GM23338 (cell line): ENCODE measurements around the gene MIER2. TPM values are rescaled to one million over a fixed set of nuclear protein-coding genes. Genes with fewer than 3 reads are reported as not detected.

Source experiments
- ATAC-seq: fragments of 200-7000 bp; cut with Tn5 transposase; 3 replicates; pipeline ENCODE4 v1.9.1; 2020
- DNase-seq: peaks from one replicate; pipeline ENCODE4 v3.0.0-alpha.2; 2015; ENCODE audit warnings: low spot score
- H2AFZ ChIP-seq: fragments of 200-600 bp; sonication (generic); 2 replicates; pipeline ENCODE4 v1.8.0; 2016; ENCODE audit warnings: antibody characterized with exemption, mild to moderate bottlenecking, moderate library complexity
- H3F3A ChIP-seq: fragments of 200-600 bp; sonication (generic); replicated peaks from 2 replicates; pipeline ENCODE4 v1.8.0; 2017; ENCODE audit warnings: antibody characterized with exemption, mixed run types, low read depth
- H3K27ac ChIP-seq: fragments of 200-600 bp; sonication (generic); 2 replicates; pipeline ENCODE4 v1.6.1; 2016; ENCODE audit warnings: low read depth
- H3K27me3 ChIP-seq: fragments of 200-600 bp; sonication (generic); 2 replicates; pipeline ENCODE4 v1.8.0; 2016; ENCODE audit warnings: mild to moderate bottlenecking, mixed run types, moderate library complexity; ENCODE audit not compliant: insufficient read depth
- H3K36me3 ChIP-seq: fragments of 200-600 bp; sonication (generic); 2 replicates; pipeline ENCODE4 v1.8.0; 2016; ENCODE audit warnings: mild to moderate bottlenecking; ENCODE audit not compliant: insufficient read depth
- H3K4me1 ChIP-seq: fragments of 200-600 bp; sonication (generic); 2 replicates; pipeline ENCODE4 v1.8.0; 2016; ENCODE audit warnings: mild to moderate bottlenecking, moderate library complexity; ENCODE audit not compliant: insufficient read depth
- H3K4me2 ChIP-seq: fragments of 200-600 bp; sonication (generic); 2 replicates; pipeline ENCODE4 v1.7.1; 2017; ENCODE audit warnings: mixed run types
- H3K4me3 ChIP-seq: fragments of 200-600 bp; sonication (generic); 2 replicates; pipeline ENCODE4 v1.6.1; 2016; ENCODE audit warnings: mixed run types
- H3K79me2 ChIP-seq: fragments of 200-600 bp; sonication (generic); replicated peaks from 2 replicates; pipeline ENCODE4 v1.8.0; 2017; ENCODE audit warnings: mild to moderate bottlenecking; ENCODE audit not compliant: insufficient read depth
- H3K9me2 ChIP-seq: fragments of 200-600 bp; sonication (generic); 2 replicates; pipeline ENCODE4 v1.8.0; 2017; ENCODE audit not compliant: insufficient read depth
- H4K20me1 ChIP-seq: fragments of 200-600 bp; sonication (generic); replicated peaks from 2 replicates; pipeline ENCODE4 v1.8.0; 2017; ENCODE audit warnings: mild to moderate bottlenecking; ENCODE audit not compliant: insufficient read depth
- H3K27ac Mint-ChIP-seq: 2 replicates; pipeline ENCODE4 v1.8.0; 2020; ENCODE audit warnings: inconsistent platforms, mild to moderate bottlenecking, moderate library complexity, mixed read lengths
- H3K27me3 Mint-ChIP-seq: 3 replicates; pipeline ENCODE4 v1.8.0; 2022; ENCODE audit warnings: low read depth, mild to moderate bottlenecking, moderate library complexity, mixed read lengths, inconsistent platforms; ENCODE audit not compliant: insufficient read depth, poor library complexity
- H3K36me3 Mint-ChIP-seq: 3 replicates; pipeline ENCODE4 v1.8.0; 2021; ENCODE audit warnings: low read depth, mild to moderate bottlenecking, inconsistent platforms, moderate library complexity, mixed read lengths
- H3K4me1 Mint-ChIP-seq: 3 replicates; pipeline ENCODE4 v1.8.0; 2020; ENCODE audit warnings: mild to moderate bottlenecking, inconsistent platforms, mixed read lengths
- H3K4me3 Mint-ChIP-seq: 3 replicates; pipeline ENCODE4 v1.8.0; 2021; ENCODE audit warnings: moderate library complexity, mild to moderate bottlenecking, inconsistent platforms, mixed read lengths
- H3K9me3 Mint-ChIP-seq: 3 replicates; pipeline ENCODE4 v1.8.0; 2020; ENCODE audit warnings: moderate library complexity, mild to moderate bottlenecking, inconsistent platforms, mixed read lengths
- CREB1 ChIP-seq: fragments of 250-450 bp; sonication (Bioruptor Pico); IDR thresholded peaks from 2 replicates; pipeline ENCODE4 v1.5.0; 2020; ENCODE audit warnings: low read depth, mild to moderate bottlenecking, moderate library complexity
- CTCF ChIP-seq, 2 experiments: fragments of 200-600 bp in 1 of 2; sonication (generic) in 1 of 2; conservative IDR thresholded peaks; 2 replicates each; pipeline versions ENCODE4 v1.5.1 to v1.6.1; 2016 to 2017; ENCODE audit warnings: antibody characterized with exemption in 2 of 2, low read depth in 2 of 2, mild to moderate bottlenecking in 2 of 2, moderate library complexity in 1 of 2
- ETS1 ChIP-seq: IDR thresholded peaks from 2 replicates; pipeline ENCODE4 v1.6.1; 2016; ENCODE audit warnings: antibody characterized with exemption
- EZH2phosphoT487 ChIP-seq: fragments of 200-600 bp; sonication (generic); IDR thresholded peaks from one replicate; pipeline ENCODE4 v1.8.1; 2018; ENCODE audit warnings: antibody characterized with exemption; ENCODE audit not compliant: unreplicated experiment
- JUNB ChIP-seq: IDR thresholded peaks from one replicate; pipeline ENCODE4 v1.6.1; 2016; ENCODE audit warnings: antibody characterized with exemption; ENCODE audit not compliant: unreplicated experiment
- NANOG ChIP-seq: IDR thresholded peaks from 2 replicates; pipeline ENCODE4 v1.6.1; 2016; ENCODE audit warnings: antibody characterized with exemption, borderline replicate concordance
- REST ChIP-seq: IDR thresholded peaks from one replicate; pipeline ENCODE4 v1.6.1; 2018; ENCODE audit warnings: antibody characterized with exemption; ENCODE audit not compliant: unreplicated experiment
- STAT1 ChIP-seq: IDR thresholded peaks from one replicate; pipeline ENCODE4 v1.6.1; 2016; ENCODE audit warnings: antibody characterized with exemption; ENCODE audit not compliant: unreplicated experiment
- ZNF114 ChIP-seq: fragments of 250-450 bp; sonication (Bioruptor Pico); IDR thresholded peaks from 2 replicates; pipeline ENCODE4 v1.5.0; 2020; ENCODE audit warnings: mild to moderate bottlenecking, moderate library complexity
- ZNF331 ChIP-seq: fragments of 250-450 bp; sonication (Bioruptor Pico); IDR thresholded peaks from 2 replicates; pipeline ENCODE4 v1.5.0; 2020; ENCODE audit warnings: low read depth, mild to moderate bottlenecking, moderate library complexity
- polyA plus RNA-seq: library from polyadenylated mRNA; unstranded; fragments of >200 nt; fragmentation: Nextera tagmentation; extraction: Ambion mirVana; gene quantifications from 2 replicates; pipeline ENCODE4 v1.2.1, GENCODE V29; 2016
- total RNA-seq: library from RNA; depleted of rRNA; stranded (reverse); fragments of >200 nt; shearing (Covaris generic); gene quantifications from 2 replicates; pipeline ENCODE4 v1.2.3, GENCODE V29; 2014

MIER2 gene
- total and polyA plus RNA-seq, 2 experiments from 2014 or later, result 30.2 to 37.9 TPM

DNA sequence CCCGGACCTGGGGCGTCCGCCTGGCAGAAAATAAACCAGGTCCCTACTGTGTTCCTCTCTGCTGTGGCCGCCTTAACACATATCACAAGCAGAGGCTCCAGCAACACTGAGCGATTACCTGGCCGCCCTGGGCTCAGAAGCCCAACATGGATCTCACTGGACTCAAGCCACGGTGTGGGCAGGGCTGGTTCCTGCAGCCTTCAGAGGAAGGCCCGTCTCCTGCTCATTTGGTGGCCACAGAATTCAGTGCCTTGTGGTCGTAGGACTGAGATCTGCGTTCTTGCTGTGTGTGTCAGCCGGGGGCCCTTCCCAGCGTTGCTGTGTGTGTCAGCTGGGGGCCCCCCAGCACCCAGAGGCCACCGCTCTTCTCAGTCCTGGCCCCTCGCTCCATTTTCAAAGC, 34.1 kb upstream of the MIER2 start:
- Mint-ChIP-seq H3K27ac (no peak overlapping the region), H3K36me3 (peaks cover 3% of the 10 kb centered on the region; the same call in 2 of the 3 replicates), H3K4me1 (no peaks in the 10 kb centered on the region), H3K9me3 (peaks cover 25% of the 10 kb centered on the region), H3K27me3 (peaks cover 15% of the 10 kb centered on the region), H3K4me3 (no peak overlapping the region)
- Histone ChIP-seq H3K27me3 (no peaks in the 10 kb centered on the region), H4K20me1 (no peaks in the 10 kb centered on the region), H3K79me2 (no peaks in the 10 kb centered on the region), H2AFZ (peak overlapping the region; percentile 95; the same call in 1 of the 2 replicates), H3K4me3 (no peak overlapping the region), H3K4me2 (no peak overlapping the region), H3K36me3 (no peaks in the 10 kb centered on the region), H3F3A (no peaks in the 10 kb centered on the region), H3K9me2 (no peaks in the 10 kb centered on the region), H3K27ac (no peak overlapping the region), H3K4me1 (no peaks in the 10 kb centered on the region)
- TF ChIP-seq JUNB, result no peak
- no peak for TF ChIP-seq NANOG
- DNase-seq (no peak), ATAC-seq (peak; percentile 15; the same call in 1 of the 3 replicates)

- Histone ChIP-seq H3K27me3 (no peaks in the 10 kb centered on the region), H3K9me2 (no peaks in the 10 kb centered on the region), H3K79me2 (no peaks in the 10 kb centered on the region), H2AFZ (peak overlapping the region; percentile 95), H3K4me1 (no peaks in the 10 kb centered on the region), H3K27ac (no peak overlapping the region), H3K4me3 (no peak overlapping the region), H3K4me2 (no peak overlapping the region), H3F3A (no peaks in the 10 kb centered on the region), H4K20me1 (no peaks in the 10 kb centered on the region), H3K36me3 (no peaks in the 10 kb centered on the region)
- H3K27me3 Mint-ChIP-seq, result peaks cover 10% of the 10 kb centered on the region
- peaks cover 19% of the 10 kb centered on the region for H3K9me3 Mint-ChIP-seq
- no peaks in the 10 kb centered on the region; the same call in 1 of the 3 replicates for H3K36me3 Mint-ChIP-seq
- ATAC-seq (peak; percentile 55), DNase-seq (no peak)
- no peak for TF ChIP-seq ZNF114 (CRISPR knock-in tag)
- TF ChIP-seq CTCF (conservative IDR thresholded peaks at IDR 0.05; ENCODE audit: low read depth in 2 of 2), result no peak
- TF ChIP-seq ZNF331 (CRISPR knock-in tag), result no peak
- TF ChIP-seq ETS1, result no peak
- TF ChIP-seq CREB1 (CRISPR knock-in tag), result no peak
- TF ChIP-seq EZH2phosphoT487, result no peak
- no peak for TF ChIP-seq STAT1
- no peak for TF ChIP-seq REST
- H3K27ac Mint-ChIP-seq, result no peak overlapping the region
- H3K4me3 Mint-ChIP-seq, result no peak overlapping the region
- no peaks in the 10 kb centered on the region for H3K4me1 Mint-ChIP-seq
These were observed 33.4 kb upstream of the MIER2 start for GRCh38 chr19:377801-378581.
